ENCODE measurements around the gene SNRNP200. TPM values are rescaled to one million over a fixed set of nuclear protein-coding genes. Genes with fewer than 3 reads are reported as not detected.
"Not testable (repeated sequence)": the region's sequence is repeated elsewhere in the genome, so short reads cannot be mapped to it uniquely, and the experiment has no call there.

The SNRNP200 gene
- total RNA-seq, 4 donors from 2014 or later, result 81.4 to 106 (median 86.8) TPM

- intact Hi-C loops (cut with DNase I; ENCODE audit: low total_unique reads) (no loop called here), in situ Hi-C loops (cut with MboI; ENCODE audit: low pct_ligation_motif_present in 1 of 4, low pct_unique_long_range_greater_than_20kb in 1 of 4, low sequenced_read_pairs in 3 of 4) (loop anchor here in 1 of 4 donors (25.0 kb wide), 1 partner anchor 246 kb away; no protein-coding TSS in a partner anchor)
- Histone ChIP-seq H3K4me3 (no peak overlapping the region), H3K4me1 (peaks cover 32 to 64% (median 45%) of the 10 kb centered on the region in 4 donors), H3K36me3 (peaks cover 0 to 24% (median 8%) of the 10 kb centered on the region in 4 donors), H3K9me3 (no peaks in the 10 kb centered on the region), H3K27me3 (no peaks in the 10 kb centered on the region), H3K27ac (peak overlapping the region; percentile 62 to 89 (median 88))
- 79 to 100% methylated on average over 1 to 7 of the region's 7 CpGs for WGBS, 2 donors (ENCODE audit: low coverage in 1 of 2)
- no peak for TF ChIP-seq POLR2A (IDR thresholded peaks at IDR 0.05)
- no peak for TF ChIP-seq CTCF (IDR thresholded peaks at IDR 0.05)
- no peak for TF ChIP-seq POLR2AphosphoS5 (IDR thresholded peaks at IDR 0.05)
- no peak for TF ChIP-seq EP300 (IDR thresholded peaks at IDR 0.05; ENCODE audit: low read depth)
- no peak for DNase-seq
Measured at GRCh38 chr2:96258166-96259022, 47.0 kb downstream of the SNRNP200 start.

- peaks cover 0 to 29% (median 12%) of the 10 kb centered on the region in 4 donors for H3K36me3 ChIP-seq
- H3K4me3 ChIP-seq; DNase-seq; intact Hi-C loops (cut with DNase I; ENCODE audit: low total_unique reads); H3K9me3 ChIP-seq; H3K27me3 ChIP-seq: not testable (repeated sequence)
- 94 to 100% methylated on average over 1 to 3 of the region's 3 CpGs for WGBS, 2 donors (ENCODE audit: low coverage in 1 of 2)
- in situ Hi-C loops (cut with MboI; ENCODE audit: low pct_ligation_motif_present in 1 of 4, low pct_unique_long_range_greater_than_20kb in 1 of 4, low sequenced_read_pairs in 3 of 4), result loop anchor here in 1 of 4 donors (25.0 kb wide), 1 partner anchor 245 kb away; no protein-coding TSS in a partner anchor
- peaks cover 32 to 59% (median 45%) of the 10 kb centered on the region in 4 donors for H3K4me1 ChIP-seq
- H3K27ac ChIP-seq, result peak overlapping the region; percentile 62 to 89 (median 88)
Measured at GRCh38 chr2:96257744-96258143, 47.6 kb downstream of the SNRNP200 start.

- no peak for DNase-seq
- TF ChIP-seq POLR2A (IDR thresholded peaks at IDR 0.05) (no peak), CTCF (IDR thresholded peaks at IDR 0.05) (no peak), POLR2AphosphoS5 (IDR thresholded peaks at IDR 0.05) (no peak), EP300 (IDR thresholded peaks at IDR 0.05; ENCODE audit: low read depth) (no peak)
- H3K27ac ChIP-seq, result peak overlapping the region; percentile 40 to 89 (median 58)
- H3K4me1 ChIP-seq, result peaks cover 28 to 48% (median 40%) of the 10 kb centered on the region in 4 donors
- no peak overlapping the region for H3K4me3 ChIP-seq
- no peaks in the 10 kb centered on the region for H3K27me3 ChIP-seq
- 72 to 86% methylated on average over 5 to 6 of the region's 6 CpGs for WGBS, 2 donors (ENCODE audit: low coverage in 1 of 2)
- in situ Hi-C loops (cut with MboI; ENCODE audit: low pct_ligation_motif_present in 1 of 4, low pct_unique_long_range_greater_than_20kb in 1 of 4, low sequenced_read_pairs in 3 of 4) (loop anchor here in 1 of 4 donors (25.0 kb wide), 1 partner anchor 244 kb away; no protein-coding TSS in a partner anchor), intact Hi-C loops (cut with DNase I; ENCODE audit: low total_unique reads) (no loop called here)
- H3K9me3 ChIP-seq, result no peaks in the 10 kb centered on the region
- H3K36me3 ChIP-seq, result peaks cover 0 to 39% (median 12%) of the 10 kb centered on the region in 4 donors
Measured at GRCh38 chr2:96256611-96257113, 48.7 kb downstream of the SNRNP200 start.

GRCh38 chr2:96254571-96254970 is 50.8 kb downstream of the SNRNP200 start:
- Histone ChIP-seq H3K36me3 (peaks cover 0 to 41% (median 12%) of the 10 kb centered on the region in 4 donors), H3K4me3 (no peak overlapping the region), H3K27ac (peak overlapping the region in 2 of 4 donors; percentile 9 to 37), H3K4me1 (peaks cover 11 to 32% (median 19%) of the 10 kb centered on the region in 4 donors), H3K27me3 (no peaks in the 10 kb centered on the region), H3K9me3 (no peaks in the 10 kb centered on the region)
- 92 to 100% methylated on average over 1 to 11 of the region's 11 CpGs for WGBS, 2 donors (ENCODE audit: low coverage in 1 of 2)
- DNase-seq, result no peak
- intact Hi-C loops (cut with DNase I; ENCODE audit: low total_unique reads) (no loop called here), in situ Hi-C loops (cut with MboI; ENCODE audit: low pct_ligation_motif_present in 1 of 4, low pct_unique_long_range_greater_than_20kb in 1 of 4, low sequenced_read_pairs in 3 of 4) (loop anchor here in 1 of 4 donors (25.0 kb wide), 1 partner anchor 242 kb away; no protein-coding TSS in a partner anchor)
- no peak for TF ChIP-seq POLR2AphosphoS5 (IDR thresholded peaks at IDR 0.05)
- TF ChIP-seq CTCF (IDR thresholded peaks at IDR 0.05), result no peak
- TF ChIP-seq POLR2A (IDR thresholded peaks at IDR 0.05), result no peak
- TF ChIP-seq EP300 (IDR thresholded peaks at IDR 0.05; ENCODE audit: low read depth), result no peak

Measured in transverse colon (tissue), 4 donors.